CD4-positive, alpha-beta T cell treated with Interleukin-15 for 1 hour (primary cell): ENCODE results near the gene MLLT1.

Source experiments
- DNase-seq: peaks from one replicate; pipeline ENCODE4 v3.0.0-alpha.2; 2020

The MLLT1 gene

DNA sequence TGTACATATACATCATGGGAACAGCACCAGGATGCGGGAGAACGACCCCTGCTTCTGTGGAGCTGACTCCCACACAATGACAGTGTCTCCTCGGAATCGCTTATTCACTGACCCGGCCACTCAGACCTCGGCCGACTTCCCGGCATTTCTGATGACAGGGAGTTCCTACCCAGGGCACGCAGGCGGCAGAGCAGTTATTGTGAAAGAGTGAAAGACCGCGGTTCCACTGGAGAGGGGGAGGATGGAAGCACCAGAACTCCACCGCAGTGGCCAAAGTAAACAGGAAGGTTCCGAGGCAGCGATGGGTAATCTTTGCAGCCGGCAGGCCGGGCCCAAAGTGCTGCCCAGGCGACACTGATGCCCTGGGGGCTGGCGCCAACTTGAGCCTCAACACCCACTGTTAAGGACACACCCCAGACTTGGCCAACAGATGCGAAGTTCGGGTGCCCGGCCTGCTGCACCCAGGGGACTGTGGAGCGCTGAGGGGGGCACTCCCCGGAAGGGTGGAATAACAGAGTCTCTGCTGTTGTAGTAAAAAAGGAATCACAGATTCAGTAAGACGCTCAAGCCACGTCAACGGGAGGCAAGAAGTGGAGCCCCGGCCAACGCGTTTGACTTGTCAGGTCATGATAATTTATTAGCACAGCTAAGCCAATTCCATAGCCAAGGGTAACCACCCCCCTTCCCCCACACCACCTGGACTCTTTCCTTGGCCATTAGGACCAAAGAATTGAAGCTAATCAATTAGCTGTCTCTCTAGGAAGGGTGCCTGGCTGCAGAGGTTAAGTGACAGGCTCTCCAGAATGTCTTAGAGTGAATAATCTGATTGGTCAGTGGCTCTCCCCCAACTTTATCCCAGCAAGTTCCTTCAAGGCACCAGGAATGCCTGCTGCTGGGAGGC lies 5.8 kb downstream of the MLLT1 start:
- DNase-seq: peak; percentile 56

DNA sequence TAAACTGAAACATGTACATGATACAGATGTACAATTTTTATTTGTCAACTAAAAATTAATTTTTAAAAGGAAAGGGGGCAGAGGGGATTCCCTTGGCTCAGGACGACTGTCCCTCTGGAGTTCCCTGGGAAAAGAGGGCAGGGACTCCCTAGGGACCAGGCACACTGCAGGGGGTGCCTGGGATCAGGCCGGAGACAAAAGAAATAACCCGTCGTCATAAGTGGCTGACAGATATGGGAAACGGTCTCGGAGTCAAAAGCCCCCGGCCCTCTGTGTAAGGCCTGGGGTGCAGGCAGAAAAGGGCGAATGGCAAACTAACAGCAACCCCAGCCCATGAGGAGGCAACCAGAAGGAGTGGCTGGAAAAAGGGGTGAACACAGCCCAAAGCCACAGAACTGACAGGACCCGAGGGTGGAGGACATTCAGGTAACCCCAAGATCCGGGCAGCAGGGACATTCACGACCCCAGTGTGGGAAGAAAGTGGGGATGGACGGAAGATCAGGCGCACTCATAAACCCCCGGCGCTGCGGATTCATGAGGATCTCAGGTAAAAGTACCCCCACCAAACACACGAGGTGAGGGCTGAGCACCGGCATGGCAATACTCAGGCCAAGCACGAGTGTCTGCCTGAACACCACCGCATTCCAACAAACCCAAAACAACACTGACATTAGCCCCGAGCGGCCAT lies 6.7 kb downstream of the MLLT1 start:
- DNase-seq: no peak

DNA sequence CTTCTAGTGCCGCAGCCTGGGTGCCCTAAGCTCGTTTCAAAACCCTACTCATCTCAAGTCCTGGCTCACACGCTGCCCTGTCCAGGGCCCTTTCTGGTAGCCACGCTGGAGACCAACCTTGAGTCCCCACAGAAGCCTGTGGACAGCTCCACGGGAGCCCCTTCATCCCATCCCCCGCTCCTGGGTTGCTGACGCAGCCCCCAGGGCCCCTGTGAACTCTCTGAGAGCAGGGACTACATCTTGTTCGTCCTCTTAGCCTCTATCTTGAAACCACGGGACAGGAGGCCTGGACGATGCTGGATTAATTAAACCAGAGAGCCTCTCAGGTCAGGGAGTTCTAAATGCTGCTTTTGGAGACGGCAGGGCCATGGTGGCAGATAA lies 7.4 kb downstream of the MLLT1 start:
- no peak for DNase-seq

DNA sequence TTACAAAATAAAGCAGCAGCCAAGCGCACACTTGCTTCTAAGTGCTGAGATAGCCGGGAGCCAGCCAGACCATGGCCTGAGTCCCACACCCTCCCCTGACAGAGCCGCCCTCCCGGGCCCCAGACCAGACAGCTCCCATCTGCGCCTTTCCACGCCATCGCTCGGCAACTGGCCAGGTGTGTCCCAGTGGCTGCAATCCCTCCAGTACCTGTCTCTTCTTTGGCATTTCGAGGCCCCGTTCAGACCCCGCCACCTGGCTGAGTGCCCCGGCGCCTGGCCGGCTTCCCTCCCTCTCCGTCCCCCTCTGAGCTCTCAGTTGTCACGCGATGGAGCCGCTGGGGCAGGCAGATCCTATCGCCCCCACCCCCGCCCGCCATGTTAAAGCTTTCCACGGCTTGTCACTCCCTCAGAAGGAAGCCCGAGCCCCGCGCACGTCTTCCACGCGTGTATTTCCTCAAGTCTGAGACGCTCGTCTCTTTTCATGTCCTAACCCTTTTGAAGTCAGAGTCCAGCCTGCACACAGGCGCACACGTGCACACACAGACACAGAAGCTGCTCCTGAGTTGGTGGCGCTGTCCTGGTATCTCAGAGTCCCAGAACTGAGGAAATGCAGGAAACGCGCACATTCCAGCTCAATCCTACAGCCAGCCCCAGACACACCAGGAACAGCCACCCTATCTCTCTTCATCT lies 7.9 kb downstream of the MLLT1 start:
- no peak for DNase-seq

DNA sequence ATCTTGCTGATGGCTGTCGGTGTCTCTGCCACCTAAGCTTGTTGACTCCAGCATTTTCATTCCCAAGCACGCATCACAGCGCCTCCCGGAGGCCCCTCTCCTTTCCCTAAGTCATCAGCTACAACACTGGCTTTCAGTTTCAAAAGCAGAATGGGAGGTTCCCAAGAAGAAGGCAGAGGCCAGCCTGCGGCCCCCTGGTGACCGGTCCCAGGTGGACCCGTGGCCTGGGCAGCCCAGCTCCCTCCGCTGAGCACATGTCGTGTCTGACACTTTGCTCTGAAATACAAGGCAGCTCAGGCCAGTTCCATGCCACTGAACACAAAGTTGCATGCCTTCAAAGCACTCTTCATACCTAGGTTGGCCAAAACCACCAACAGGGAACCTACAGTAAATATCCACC lies 8.5 kb downstream of the MLLT1 start:
- DNase-seq: no peak

DNA sequence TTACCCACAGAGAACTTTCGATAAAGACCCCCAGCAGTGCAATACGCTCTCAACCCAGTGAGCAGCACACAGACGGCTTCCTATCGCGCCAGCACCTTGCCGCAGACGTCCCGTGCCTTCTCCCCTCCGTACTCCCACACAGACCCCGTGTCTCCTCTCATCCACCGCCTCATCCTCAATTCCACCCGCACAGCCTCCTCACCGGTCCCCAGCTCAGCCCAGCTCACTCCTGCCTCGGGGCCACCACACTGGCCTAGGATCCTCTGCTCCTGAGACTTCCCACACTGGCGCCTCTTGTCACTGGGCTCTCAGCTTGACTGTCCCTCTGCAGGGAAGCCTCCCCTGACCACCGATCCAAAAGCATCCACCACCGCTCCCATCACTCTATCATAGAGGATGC lies 9.0 kb downstream of the MLLT1 start:
- no peak for DNase-seq

DNA sequence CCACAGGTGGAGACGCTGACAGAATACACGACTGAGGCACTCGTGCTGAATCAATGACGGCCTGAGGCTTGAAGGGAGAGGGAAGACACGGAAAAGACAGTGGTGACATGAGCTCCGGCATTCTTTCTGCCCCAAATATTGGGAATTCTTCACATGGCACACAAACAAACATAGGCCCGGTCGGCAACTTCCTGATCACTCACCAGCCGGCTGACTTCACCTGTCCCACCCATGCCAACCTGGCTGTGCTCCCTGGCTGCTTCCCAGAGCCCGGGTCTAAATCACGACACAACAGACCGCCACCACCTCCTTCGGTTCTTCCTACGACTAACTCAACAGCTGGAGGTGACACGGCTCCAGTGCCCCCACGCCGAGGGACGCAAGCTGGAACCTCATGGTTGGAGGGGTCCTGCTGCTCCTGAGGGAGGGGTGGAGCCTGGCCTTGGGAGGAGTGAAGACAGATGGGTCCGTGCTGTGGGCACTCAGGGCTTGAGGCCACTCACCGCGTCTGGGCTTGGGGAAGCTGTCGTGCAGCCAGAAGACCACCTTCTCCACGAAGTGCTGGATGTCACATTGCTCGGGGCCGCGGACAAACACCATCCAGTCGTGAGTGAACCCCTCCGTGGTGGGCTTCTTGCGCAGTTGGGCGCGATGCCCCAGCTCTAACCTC lies 9.6 kb downstream of the MLLT1 start:
- DNase-seq: no peak

DNA sequence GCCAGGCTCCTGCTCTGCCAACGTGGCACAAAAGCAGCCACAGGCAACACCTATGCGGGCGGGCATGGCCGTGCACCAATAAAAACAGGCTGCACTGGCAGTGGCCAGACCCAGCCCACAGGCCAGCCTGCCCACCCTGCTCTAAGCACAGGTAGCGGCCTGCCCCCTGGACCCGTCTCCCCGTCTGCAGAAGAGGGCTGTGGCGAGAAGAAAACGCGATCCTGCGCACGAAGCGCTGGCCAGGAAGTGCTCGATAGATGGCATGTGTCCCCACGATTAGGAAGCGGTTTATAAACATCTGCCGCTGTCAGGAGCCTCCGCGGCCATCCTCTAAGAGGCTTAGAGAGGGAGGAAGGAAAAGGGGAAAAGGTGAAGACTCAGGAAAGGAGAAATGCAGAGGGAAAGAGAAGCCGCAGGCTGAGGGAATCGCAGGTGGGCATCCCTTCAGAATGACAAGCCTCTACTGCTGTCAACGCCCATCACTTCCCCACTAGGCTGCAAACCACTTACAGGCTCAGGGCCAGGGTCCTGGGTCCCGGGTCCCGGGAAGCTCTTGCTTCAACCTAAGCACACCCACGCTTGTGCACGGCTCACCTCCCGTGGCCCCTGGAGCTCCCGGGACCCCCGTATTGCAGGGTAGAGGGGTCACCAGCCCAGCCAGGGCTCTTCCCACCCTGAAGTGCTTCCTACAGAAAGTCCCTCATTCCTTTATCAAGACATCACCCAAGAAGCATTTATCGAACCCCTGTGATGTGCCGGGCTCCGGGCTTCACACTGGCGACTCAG lies 10.5 kb downstream of the MLLT1 start:
- no peak for DNase-seq

- no peak for DNase-seq
Measured at GRCh38 chr19:6268382-6268771, 11.4 kb downstream of the MLLT1 start.

GRCh38 chr19:6267552-6268381 lies 12.0 kb downstream of the MLLT1 start:
- DNase-seq: no peak

- DNase-seq: no peak
Measured at GRCh38 chr19:6264803-6265202, 15.0 kb downstream of the MLLT1 start.

DNA sequence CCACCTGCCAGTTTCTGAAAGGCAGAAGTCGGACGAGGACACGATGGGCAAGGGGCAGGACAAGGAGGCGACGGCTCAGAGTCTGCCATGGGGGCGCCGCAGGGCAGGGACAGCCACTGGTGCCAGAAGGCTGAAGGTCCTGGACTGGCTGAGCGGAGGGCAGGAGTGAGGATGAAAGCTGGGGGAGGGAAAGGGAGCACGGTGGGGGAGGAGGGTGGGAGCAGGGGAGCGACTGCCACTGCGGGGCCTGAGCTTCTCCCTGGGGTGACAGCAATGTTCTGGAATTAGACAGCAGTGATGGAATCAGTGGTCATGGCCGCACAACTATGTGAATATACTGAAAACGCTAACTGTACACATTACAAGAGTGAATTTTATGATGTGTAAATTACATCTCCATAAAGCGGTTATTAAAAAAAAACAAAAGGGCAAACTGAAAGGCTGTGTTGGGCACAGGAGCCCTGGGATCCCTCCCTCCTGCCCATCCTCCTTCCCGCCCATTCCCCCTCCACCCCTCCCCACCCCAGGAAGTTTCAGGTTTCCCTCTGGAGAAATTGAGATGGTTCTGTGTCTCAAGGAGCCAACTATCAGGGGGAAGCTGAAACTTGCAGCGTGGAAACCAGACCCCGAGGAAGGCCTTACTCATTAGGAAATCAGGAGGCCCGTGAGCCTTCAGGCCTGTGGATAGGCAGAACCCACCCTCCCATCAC lies 15.9 kb downstream of the MLLT1 start:
- no peak for DNase-seq

- no peak for DNase-seq
Measured at GRCh38 chr19:6263306-6263705, 16.5 kb downstream of the MLLT1 start.

- no peak for DNase-seq
Measured at GRCh38 chr19:6262519-6262918, 17.3 kb downstream of the MLLT1 start.

GRCh38 chr19:6261883-6262282 lies 17.9 kb downstream of the MLLT1 start:
- no peak for DNase-seq

DNA sequence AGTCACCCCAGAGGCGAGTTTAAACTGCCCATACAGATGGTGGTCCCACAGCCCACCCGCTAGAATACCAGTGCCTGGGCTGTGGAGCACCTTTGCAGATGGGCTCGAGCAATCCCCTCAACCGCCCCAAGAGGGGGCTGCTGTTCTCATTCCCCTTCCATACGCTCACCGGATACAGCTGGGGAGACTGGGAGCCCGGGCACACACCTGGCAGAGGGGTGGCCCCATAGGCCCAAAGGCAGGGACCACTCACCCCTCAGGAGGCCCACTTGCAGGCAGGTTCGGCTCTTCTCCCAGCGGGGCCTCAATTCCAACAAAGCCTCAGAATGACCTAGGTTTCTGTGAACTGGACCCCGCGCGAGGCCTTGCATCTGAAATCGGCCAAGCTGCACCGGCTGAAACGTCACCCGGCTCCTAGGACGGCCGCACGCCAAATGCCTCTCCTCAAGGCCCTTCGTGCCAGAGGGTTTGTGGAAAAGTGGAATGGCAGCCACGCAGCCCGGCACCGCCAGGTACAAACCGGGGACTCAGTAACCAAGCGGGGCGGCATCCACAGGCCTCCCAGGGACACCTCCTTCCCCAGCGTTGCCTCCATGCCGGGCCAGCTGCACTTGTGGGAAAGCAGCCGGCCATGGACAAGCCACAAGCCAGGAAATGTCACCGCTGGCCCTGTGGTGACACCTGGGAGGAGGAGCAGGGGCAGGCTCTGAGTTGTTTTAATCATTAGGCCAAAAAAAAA lies 18.7 kb downstream of the MLLT1 start:
- no peak for DNase-seq

GRCh38 chr19:6260376-6260775 lies 19.4 kb downstream of the MLLT1 start:
- DNase-seq: no peak

DNA sequence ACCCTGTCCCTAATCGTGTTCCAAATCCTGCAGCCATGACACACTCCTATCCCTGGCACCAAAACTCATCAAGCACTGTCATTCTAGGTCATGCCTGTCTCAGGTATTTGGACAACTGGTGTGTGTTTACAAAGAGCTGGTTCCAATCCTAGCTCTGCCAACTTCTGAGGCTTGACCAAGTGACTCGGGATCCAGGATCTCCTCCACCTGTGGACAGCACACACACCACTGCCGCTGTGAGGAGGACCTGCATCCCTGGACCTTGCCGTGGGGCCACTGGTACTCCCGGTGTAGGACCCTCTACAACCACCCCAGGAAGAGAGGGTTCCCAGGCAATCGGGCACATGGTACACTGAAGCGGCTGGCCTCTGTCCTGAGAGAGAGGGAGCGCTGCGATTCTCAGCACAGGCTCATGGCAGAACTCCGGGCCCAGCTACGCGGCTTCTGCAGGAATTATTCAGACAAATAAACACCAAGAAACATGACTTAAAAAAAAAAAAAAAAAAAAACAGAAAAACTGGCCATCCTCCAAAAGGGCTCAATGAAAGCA lies 20.4 kb downstream of the MLLT1 start:
- no peak for DNase-seq

- DNase-seq: no peak
Measured at GRCh38 chr19:6258812-6259311, 20.9 kb downstream of the MLLT1 start.
